Stimulated activated CD4-positive, alpha-beta T cell treated with anti-CD3 and anti-CD28 coated beads, Interleukin-4, amount 100 ng/mL, for 4 hours (primary cell): ENCODE results near the gene C19orf53.
A peak's percentile ranks its signal among the peaks of the same experiment; 100 is the strongest.
"Not testable (repeated sequence)": the region's sequence is repeated elsewhere in the genome, so short reads cannot be mapped to it uniquely, and the experiment has no call there.

Experiments
- DNase-seq, 2 experiments: peaks; one replicate each; pipeline ENCODE4 v3.0.0-alpha.2; 2020

Gene C19orf53

GRCh38 chr19:13764101-13764807, 10.0 kb upstream of the C19orf53 start, which contains the start of gene MRI1:
TSS of gene MRI1 (plus strand) at chr19:13764522. CDS start at chr19:13764589, 67 bp downstream.
- peak; percentile 59 to 68 for DNase-seq

- peak; percentile 18 to 44 for DNase-seq
These were observed 9.3 kb upstream of the C19orf53 start for GRCh38 chr19:13764821-13765394.

- no peak for DNase-seq
These were observed 8.7 kb upstream of the C19orf53 start for GRCh38 chr19:13765395-13766094.

DNA sequence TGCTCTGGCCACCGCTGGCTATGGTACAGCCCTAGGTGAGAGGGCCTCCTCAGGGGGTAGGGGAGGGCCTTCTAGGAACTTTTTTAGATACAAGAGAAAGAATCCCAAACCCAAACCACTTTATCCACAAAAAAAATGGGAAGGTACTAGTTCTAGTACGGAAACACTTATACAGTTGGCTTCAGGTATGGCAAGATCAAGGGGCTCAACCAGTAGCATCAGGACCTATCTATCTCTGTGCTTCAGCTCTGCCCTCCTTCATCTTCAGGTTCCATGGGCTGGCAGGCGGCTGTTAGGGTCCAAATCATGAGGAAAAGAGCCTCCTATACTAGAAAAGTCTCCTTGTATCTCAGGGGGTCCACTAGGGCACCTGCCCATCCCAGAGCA, 8.2 kb upstream of the C19orf53 start:
- no peak for DNase-seq

DNA sequence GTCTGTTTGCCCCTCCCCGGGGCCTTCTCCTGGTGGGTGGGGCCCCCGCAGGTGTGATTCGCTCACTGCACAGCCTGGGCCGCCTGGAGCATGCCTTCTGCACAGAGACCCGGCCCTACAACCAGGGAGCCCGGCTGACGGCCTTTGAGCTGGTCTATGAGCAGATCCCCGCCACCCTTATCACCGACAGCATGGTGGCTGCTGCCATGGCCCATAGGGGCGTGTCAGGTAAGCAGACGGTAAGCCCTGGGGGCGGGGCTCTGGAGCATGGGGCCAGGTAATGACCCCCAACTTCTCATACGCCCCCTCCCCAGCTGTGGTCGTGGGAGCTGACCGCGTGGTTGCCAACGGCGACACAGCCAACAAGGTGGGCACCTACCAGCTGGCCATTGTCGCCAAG, 5.7 kb upstream of the C19orf53 start:
- no peak for DNase-seq

- DNase-seq: no peak
These were observed 4.1 kb upstream of the C19orf53 start for GRCh38 chr19:13770013-13770635.

DNA sequence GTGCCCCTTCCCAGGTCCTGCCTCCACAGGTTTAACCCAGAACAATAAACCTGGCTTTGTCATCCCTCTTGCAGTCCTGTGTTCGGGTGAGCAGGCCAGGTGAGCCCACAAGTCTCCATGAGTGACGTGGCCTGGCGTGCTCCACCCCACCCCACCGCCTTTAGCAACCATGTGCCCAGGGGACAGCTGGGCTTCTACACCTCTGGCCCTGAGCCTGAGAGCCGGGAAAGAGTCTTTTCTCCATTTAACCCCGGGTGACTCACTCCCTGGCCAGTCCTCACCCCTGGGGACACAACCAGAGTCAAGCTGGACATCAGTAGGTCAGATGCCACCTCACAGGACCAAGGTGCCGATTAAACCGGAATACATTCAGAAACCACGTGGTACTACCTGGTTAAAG, 4.1 kb downstream of the C19orf53 start:
- no peak for DNase-seq

- DNase-seq: no peak
These were observed 4.6 kb downstream of the C19orf53 start for GRCh38 chr19:13778847-13779246.

DNA sequence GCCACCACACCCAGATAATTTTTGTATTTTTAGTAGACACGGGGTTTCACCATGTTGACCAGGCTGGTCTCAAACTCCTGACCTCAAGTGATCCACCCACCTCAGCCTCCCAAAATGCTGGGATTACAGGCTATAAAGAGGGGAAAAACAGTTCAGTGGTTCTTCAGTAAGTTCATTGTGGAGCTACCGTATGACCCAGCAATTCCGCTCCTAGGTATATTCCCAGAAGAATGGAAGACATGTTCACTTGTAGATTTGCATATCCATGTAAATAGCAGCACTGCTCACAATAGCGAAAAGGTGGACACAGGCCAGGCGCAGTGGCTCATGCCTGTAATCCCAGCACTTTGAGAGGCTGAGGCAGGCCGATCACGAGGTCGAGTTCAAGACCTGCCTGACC, 5.5 kb downstream of the C19orf53 start:
- DNase-seq: not testable (repeated sequence)

- no peak for DNase-seq
These were observed 7.3 kb downstream of the C19orf53 start for GRCh38 chr19:13781547-13781946.

- DNase-seq: no peak
These were observed 8.3 kb downstream of the C19orf53 start for GRCh38 chr19:13782537-13782936.

DNA sequence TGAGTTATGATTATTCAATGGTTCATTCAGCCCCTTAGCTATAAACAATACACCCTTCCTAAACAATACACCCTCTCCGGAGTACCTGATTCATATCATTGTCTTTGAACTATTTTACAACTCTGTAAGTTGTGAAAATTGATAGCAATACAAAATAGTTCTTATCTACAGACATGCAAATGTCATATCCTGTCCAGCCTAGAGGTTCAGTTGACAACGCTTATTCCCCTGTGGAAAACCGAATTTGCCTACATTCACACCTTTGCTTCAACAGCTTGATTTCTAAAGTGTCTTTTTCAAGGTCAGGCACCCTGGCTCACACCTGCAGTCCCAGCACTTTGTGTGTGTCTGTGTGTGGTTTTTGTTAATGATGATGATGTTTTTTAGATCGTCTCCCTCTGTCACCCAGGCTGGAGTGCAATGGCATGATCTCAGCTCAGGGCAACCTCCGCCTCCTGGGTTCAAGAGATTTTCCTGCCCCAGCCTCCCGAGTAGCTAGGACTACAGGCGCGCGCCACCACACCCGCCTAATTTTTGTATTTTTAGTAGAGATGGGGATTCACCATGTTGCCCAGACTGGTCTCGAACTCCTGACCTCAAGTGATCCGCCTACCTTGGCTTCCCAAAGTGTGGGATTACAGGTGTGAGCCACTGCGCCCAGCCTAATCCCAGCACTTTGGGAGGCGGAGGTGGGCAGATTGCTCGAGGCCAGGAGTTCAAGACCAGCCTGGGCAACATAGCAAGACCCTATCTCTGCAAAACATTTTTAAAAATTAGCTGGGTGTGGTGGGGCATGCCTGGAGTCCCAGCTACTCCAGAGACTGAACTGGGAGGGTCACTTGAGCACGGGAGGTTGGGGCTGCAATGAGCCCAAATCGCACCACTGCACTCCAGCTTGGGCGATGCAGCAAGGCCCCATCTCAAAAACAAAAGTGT, 9.6 kb downstream of the C19orf53 start:
- DNase-seq: no peak

- DNase-seq: peak; percentile 67 to 70
These were observed 10.6 kb downstream of the C19orf53 start for GRCh38 chr19:13784731-13785452.

DNA sequence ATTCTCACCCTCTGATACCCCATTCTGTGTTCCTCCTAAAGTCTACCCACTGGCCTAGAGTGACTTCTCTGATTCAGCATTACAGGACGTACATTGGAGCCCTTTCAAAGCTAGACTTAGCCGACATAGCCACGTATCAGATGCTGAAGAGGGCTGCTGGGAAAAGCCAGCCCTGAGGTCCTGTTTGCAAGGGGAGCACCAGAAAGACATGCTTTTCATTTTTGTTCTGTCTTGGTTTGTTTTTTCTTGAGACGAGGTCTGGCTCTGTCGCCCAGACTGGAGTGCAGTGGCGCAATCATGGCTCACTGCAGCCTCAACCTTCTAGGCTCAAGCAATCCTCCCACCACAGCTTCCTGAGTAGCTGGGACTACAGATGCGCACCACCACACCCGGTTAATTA, 14.7 kb downstream of the C19orf53 start:
- peak in 1 of 2 experiments; percentile 17 for DNase-seq

DNA sequence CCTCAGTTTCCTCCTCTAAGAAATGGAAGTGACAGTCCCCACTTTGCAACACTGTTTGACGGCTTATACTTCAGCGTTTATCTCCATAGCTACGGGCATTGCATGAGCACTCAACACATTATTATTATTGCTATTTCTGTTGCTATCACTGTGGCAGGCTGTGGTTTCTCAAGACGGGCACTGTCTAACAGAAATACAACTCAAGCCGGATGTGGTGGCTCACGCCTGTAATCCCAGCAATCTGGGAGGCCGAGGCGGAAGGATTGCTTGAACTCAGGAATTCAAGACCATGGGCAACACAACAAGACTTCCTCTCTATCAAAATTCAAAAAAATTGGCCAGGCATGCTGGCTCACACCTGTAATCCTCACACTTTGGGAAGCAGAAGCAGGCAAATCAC, 16.1 kb downstream of the C19orf53 start:
- DNase-seq: no peak

DNA sequence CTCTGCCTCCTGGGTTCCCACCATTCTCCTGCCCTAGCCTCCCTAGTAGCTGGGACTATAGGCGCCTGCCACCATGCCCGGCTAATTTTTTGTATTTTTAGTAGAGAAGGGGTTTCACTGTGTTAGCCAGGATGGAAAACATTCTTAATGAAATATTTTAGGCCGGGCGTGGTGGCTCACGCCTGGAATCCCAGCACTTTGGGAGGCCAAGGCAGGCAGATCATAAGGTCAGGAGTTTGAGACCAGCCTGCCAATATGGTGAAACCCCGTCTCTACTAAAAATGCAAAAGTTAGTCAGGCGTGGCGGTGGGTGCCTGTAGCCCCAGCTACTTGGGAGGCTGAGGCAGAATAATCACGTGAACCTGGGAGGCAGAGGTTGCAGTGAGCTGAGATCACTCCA, 19.1 kb downstream of the C19orf53 start:
- DNase-seq: not testable (repeated sequence)

DNA sequence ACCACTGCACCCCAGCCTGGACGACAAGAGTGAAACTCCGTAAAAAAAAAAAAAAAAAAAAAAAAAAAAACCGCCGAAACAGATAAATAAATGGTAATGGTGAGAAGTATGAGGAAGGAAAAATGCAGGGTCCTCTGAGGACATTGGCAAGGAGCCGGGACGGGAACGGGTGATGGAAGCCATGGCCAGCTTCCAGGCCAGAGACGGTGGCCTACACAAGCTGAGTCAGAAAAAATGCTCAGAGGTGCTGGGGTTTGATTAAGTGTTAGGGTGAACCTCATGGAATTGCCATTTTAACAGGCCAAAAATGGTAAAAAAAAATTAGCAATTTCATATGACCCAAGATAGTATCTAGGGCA, 20.1 kb downstream of the C19orf53 start:
- DNase-seq: no peak

- peak; percentile 88 to 90 for DNase-seq
These were observed 20.7 kb downstream of the C19orf53 start, which contains the start of gene ZSWIM4 for GRCh38 chr19:13794757-13795589. TSS of gene ZSWIM4 (plus strand) at chr19:13795443. CDS start at chr19:13795649, 206 bp downstream.

GRCh38 chr19:13795595-13796300, 21.5 kb downstream of the C19orf53 start:
- no peak for DNase-seq
